Activated CD4-positive, alpha-beta T cell treated with anti-CD3 and anti-CD28 coated beads for 4 hours (primary cell): ENCODE measurements around the gene LZTS2.

Experiments
- DNase-seq, 2 donors: peaks; one replicate each; pipeline ENCODE4 v3.0.0-alpha.2; 2020

The LZTS2 gene

GRCh38 chr10:100998991-100999741 is 442 bp upstream of the LZTS2 start:
- peak; percentile 76 to 78 for DNase-seq

- no peak for DNase-seq
Observed at GRCh38 chr10:101000127-101000914, 713 bp downstream of the LZTS2 start.

GRCh38 chr10:101000915-101001658 is 1.5 kb downstream of the LZTS2 start:
- no peak for DNase-seq

- no peak for DNase-seq
Observed at GRCh38 chr10:101001659-101002035, 2.0 kb downstream of the LZTS2 start.

- DNase-seq: no peak
Observed at GRCh38 chr10:101002456-101002855, 2.8 kb downstream of the LZTS2 start.

GRCh38 chr10:101003639-101004206 is 4.1 kb downstream of the LZTS2 start:
- DNase-seq: no peak

- no peak for DNase-seq
Observed at GRCh38 chr10:101005361-101005760, 5.8 kb downstream of the LZTS2 start.

GRCh38 chr10:101005869-101006567 is 6.4 kb downstream of the LZTS2 start:
- no peak for DNase-seq

- no peak for DNase-seq
Observed at GRCh38 chr10:101006593-101007098, 7.0 kb downstream of the LZTS2 start.

GRCh38 chr10:101007099-101007711 is 7.6 kb downstream of the LZTS2 start:
- no peak for DNase-seq

- no peak for DNase-seq
Observed at GRCh38 chr10:101007915-101008822, 8.6 kb downstream of the LZTS2 start.

GRCh38 chr10:101008823-101009423 is 9.3 kb downstream of the LZTS2 start:
- DNase-seq: no peak

- DNase-seq: no peak
Observed at GRCh38 chr10:101010329-101010728, 10.7 kb downstream of the LZTS2 start.

- DNase-seq: no peak
Observed at GRCh38 chr10:101011517-101012423, 12.2 kb downstream of the LZTS2 start.

GRCh38 chr10:101012525-101013364 is 13.1 kb downstream of the LZTS2 start:
- DNase-seq: peak; percentile 80 to 81

- no peak for DNase-seq
Observed at GRCh38 chr10:101013365-101013825, 13.8 kb downstream of the LZTS2 start.

GRCh38 chr10:101014230-101014884 is 14.7 kb downstream of the LZTS2 start:
- DNase-seq: peak; percentile 59 to 78
